HG02798 (cell line): Measurements from ENCODE around the gene FLT4.
"Not testable (repeated sequence)": the region's sequence is repeated elsewhere in the genome, so short reads cannot be mapped to it uniquely, and the experiment has no call there.

Source experiments
- ATAC-seq: cut with Tn5 transposase; IDR thresholded peaks from one replicate; pipeline ENCODE4 v1.9.1; 2021; ENCODE audit warnings: mild to moderate bottlenecking; ENCODE audit not compliant: unreplicated experiment, poor library complexity

The FLT4 gene

GRCh38 chr5:180670586-180671359, 21.4 kb upstream of the FLT4 start:
- ATAC-seq: no peak

GRCh38 chr5:180670157-180670556, 20.8 kb upstream of the FLT4 start:
- no peak for ATAC-seq

GRCh38 chr5:180669661-180670060, 20.3 kb upstream of the FLT4 start:
- ATAC-seq: no peak

- no peak for ATAC-seq
Measured at GRCh38 chr5:180668835-180669596, 19.6 kb upstream of the FLT4 start.

- no peak for ATAC-seq
Measured at GRCh38 chr5:180666812-180667211, 17.4 kb upstream of the FLT4 start.

- ATAC-seq: no peak
Measured at GRCh38 chr5:180665682-180666404, 16.4 kb upstream of the FLT4 start.

GRCh38 chr5:180658774-180659564, 9.6 kb upstream of the FLT4 start:
- no peak for ATAC-seq

- not testable (repeated sequence) for ATAC-seq
Measured at GRCh38 chr5:180655243-180655642, 5.8 kb upstream of the FLT4 start.

GRCh38 chr5:180652771-180653170, 3.4 kb upstream of the FLT4 start:
- no peak for ATAC-seq

- ATAC-seq: no peak
Measured at GRCh38 chr5:180652346-180652745, 2.9 kb upstream of the FLT4 start.

- no peak for ATAC-seq
Measured at GRCh38 chr5:180648658-180649296, 623 bp downstream of the FLT4 start.

- no peak for ATAC-seq
Measured at GRCh38 chr5:180647941-180648500, 1.4 kb downstream of the FLT4 start.

GRCh38 chr5:180647465-180647864, 1.9 kb downstream of the FLT4 start:
- ATAC-seq: no peak

- ATAC-seq: no peak
Measured at GRCh38 chr5:180646963-180647305, 2.5 kb downstream of the FLT4 start.

- ATAC-seq: no peak
Measured at GRCh38 chr5:180646289-180646962, 3.0 kb downstream of the FLT4 start.

GRCh38 chr5:180645274-180646204, 3.9 kb downstream of the FLT4 start:
- ATAC-seq: no peak

GRCh38 chr5:180644825-180645273, 4.6 kb downstream of the FLT4 start:
- ATAC-seq: no peak
